ENCODE measurements around the gene FXYD4.

FXYD4 gene

GRCh38 chr10:43365001-43365400, 6.4 kb upstream of the FXYD4 start:
- no peaks in the 10 kb centered on the region for H3K27me3 ChIP-seq (ENCODE audit: insufficient read depth, low read depth)
- H3K4me1 ChIP-seq (ENCODE audit: low read depth, poor library complexity, severe bottlenecking), result no peaks in the 10 kb centered on the region
- H4K20me1 ChIP-seq (ENCODE audit: insufficient read depth), result no peaks in the 10 kb centered on the region
- H3K4me2 ChIP-seq, result no peak overlapping the region
- H3K4me3 ChIP-seq (IDR thresholded peaks at IDR 0.05; ENCODE audit: insufficient read depth, low read depth, low read length), result no peak overlapping the region
- no peak overlapping the region for H2AFZ ChIP-seq (ENCODE audit: low read depth)
- H3K36me3 ChIP-seq (ENCODE audit: insufficient read depth), result no peaks in the 10 kb centered on the region
- no peak overlapping the region for H3K27ac ChIP-seq
- H3K79me2 ChIP-seq (ENCODE audit: insufficient read depth, low read depth), result no peaks in the 10 kb centered on the region
- TF ChIP-seq, protein P1, sequence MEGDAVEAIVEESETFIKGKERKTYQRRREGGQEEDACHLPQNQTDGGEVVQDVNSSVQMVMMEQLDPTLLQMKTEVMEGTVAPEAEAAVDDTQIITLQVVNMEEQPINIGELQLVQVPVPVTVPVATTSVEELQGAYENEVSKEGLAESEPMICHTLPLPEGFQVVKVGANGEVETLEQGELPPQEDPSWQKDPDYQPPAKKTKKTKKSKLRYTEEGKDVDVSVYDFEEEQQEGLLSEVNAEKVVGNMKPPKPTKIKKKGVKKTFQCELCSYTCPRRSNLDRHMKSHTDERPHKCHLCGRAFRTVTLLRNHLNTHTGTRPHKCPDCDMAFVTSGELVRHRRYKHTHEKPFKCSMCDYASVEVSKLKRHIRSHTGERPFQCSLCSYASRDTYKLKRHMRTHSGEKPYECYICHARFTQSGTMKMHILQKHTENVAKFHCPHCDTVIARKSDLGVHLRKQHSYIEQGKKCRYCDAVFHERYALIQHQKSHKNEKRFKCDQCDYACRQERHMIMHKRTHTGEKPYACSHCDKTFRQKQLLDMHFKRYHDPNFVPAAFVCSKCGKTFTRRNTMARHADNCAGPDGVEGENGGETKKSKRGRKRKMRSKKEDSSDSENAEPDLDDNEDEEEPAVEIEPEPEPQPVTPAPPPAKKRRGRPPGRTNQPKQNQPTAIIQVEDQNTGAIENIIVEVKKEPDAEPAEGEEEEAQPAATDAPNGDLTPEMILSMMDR (conservative IDR thresholded peaks at IDR 0.05; ENCODE audit: low read depth, low read length), result no peak
- H3K9ac ChIP-seq, result no peak overlapping the region

GRCh38 chr10:43369921-43370320, 1.5 kb upstream of the FXYD4 start:
- Histone ChIP-seq H3K36me3 (ENCODE audit: insufficient read depth) (no peaks in the 10 kb centered on the region), H3K27me3 (ENCODE audit: insufficient read depth, low read depth) (no peaks in the 10 kb centered on the region), H3K79me2 (ENCODE audit: insufficient read depth, low read depth) (no peaks in the 10 kb centered on the region), H3K4me1 (ENCODE audit: low read depth, poor library complexity, severe bottlenecking) (no peaks in the 10 kb centered on the region), H3K27ac (no peak overlapping the region), H3K4me3 (IDR thresholded peaks at IDR 0.05; ENCODE audit: insufficient read depth, low read depth, low read length) (no peak overlapping the region), H4K20me1 (ENCODE audit: insufficient read depth) (no peaks in the 10 kb centered on the region), H2AFZ (ENCODE audit: low read depth) (no peak overlapping the region), H3K9ac (no peak overlapping the region), H3K4me2 (no peak overlapping the region)
- TF ChIP-seq, protein P1 (conservative IDR thresholded peaks at IDR 0.05; ENCODE audit: low read depth, low read length), result no peak

GRCh38 chr10:43370671-43371215, 693 bp upstream of the FXYD4 start:
- H4K20me1 ChIP-seq (ENCODE audit: insufficient read depth), result no peaks in the 10 kb centered on the region
- H3K27me3 ChIP-seq (ENCODE audit: insufficient read depth, low read depth), result no peaks in the 10 kb centered on the region
- H3K4me3 ChIP-seq (IDR thresholded peaks at IDR 0.05; ENCODE audit: insufficient read depth, low read depth, low read length), result no peak overlapping the region
- H3K4me1 ChIP-seq (ENCODE audit: low read depth, poor library complexity, severe bottlenecking), result no peaks in the 10 kb centered on the region
- H2AFZ ChIP-seq (ENCODE audit: low read depth), result no peak overlapping the region
- TF ChIP-seq, protein P1 (conservative IDR thresholded peaks at IDR 0.05; ENCODE audit: low read depth, low read length), result no peak
- H3K9ac ChIP-seq, result no peak overlapping the region
- H3K4me2 ChIP-seq, result no peak overlapping the region
- H3K27ac ChIP-seq, result no peak overlapping the region
- no peaks in the 10 kb centered on the region for H3K36me3 ChIP-seq (ENCODE audit: insufficient read depth)
- no peaks in the 10 kb centered on the region for H3K79me2 ChIP-seq (ENCODE audit: insufficient read depth, low read depth)

DNA sequence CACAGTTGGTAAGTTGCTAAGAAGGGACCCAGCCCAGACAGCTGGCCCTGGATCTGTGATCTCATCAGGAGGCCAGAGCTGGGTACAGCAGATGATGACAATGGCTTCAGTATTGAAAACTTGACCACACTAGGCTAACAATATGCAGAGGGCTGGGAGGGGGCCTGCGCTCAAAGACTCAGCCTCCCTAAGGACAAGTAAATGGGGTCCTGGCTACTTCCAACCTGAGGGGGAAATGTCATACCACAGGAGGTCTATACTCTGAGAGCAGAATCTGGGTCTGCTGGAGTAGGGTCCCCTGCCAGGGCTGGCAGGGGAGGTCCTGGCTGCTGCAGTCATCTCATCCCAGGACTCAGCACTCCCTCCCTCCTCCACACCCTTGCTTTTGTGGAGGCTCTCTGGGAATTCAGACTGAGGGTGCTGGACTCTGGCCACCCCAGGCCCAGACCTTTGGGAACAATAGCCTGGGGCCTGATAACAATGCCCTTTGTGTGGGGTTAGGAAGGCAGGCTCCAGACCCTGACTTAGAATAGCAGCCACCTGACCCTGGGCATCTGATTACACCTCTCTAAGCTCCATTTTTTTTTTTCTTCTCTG, 1.4 kb downstream of the FXYD4 start:
- no peak overlapping the region for H3K4me3 ChIP-seq (IDR thresholded peaks at IDR 0.05; ENCODE audit: insufficient read depth, low read depth, low read length)
- TF ChIP-seq, protein P1 (conservative IDR thresholded peaks at IDR 0.05; ENCODE audit: low read depth, low read length), result no peak
- no peaks in the 10 kb centered on the region for H3K79me2 ChIP-seq (ENCODE audit: insufficient read depth, low read depth)
- no peak overlapping the region for H3K27ac ChIP-seq
- no peak overlapping the region for H2AFZ ChIP-seq (ENCODE audit: low read depth)
- H3K9ac ChIP-seq, result no peak overlapping the region
- no peak overlapping the region for H3K4me2 ChIP-seq
- H3K36me3 ChIP-seq (ENCODE audit: insufficient read depth), result no peaks in the 10 kb centered on the region
- no peaks in the 10 kb centered on the region for H3K4me1 ChIP-seq (ENCODE audit: low read depth, poor library complexity, severe bottlenecking)
- no peaks in the 10 kb centered on the region for H3K27me3 ChIP-seq (ENCODE audit: insufficient read depth, low read depth)
- H4K20me1 ChIP-seq (ENCODE audit: insufficient read depth), result no peaks in the 10 kb centered on the region

Measured in KMS-11 (cell line).